ENCODE measurements around the gene FOXD1.

Gene FOXD1

DNA sequence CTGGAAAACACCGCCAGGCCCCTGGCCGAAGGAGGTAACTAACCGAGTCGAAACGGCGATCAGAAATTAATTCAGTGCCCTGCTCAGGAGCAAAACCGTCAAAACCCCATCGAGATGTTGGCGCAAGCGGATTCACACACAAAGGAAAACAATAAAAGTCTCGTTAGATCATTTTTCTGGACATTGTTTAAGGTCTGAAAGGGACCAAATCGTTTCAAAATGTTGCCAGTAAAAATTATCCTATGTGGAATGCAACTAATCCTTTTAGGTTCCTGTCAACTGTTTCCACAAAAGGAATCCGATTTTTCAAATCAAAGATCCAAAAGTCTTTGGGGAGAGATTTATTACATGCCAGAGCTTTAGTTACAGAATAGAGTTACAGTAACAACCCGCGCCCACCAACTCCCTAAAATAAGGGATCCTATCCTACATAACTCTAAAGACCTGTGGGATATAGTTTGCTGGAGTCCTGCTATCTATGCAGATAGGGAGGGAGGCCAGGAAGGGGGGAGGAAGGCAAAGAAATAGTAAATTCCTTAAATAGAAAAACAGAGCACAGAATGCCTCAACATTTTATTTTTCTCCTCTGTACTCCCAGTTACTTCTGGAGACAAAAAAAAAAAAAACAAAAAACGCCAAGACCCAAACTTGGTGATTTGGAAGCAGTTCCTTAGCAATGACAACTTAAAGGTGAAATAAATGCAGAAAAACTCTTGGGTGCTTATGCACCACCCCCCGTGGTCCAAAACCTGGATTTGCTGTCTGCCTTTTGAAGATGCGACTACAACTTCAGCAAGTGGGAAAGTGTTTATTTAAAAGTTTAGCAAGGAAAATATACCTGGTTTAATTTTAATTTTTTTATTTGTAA, 10.6 kb downstream of the FOXD1 start:
- Histone ChIP-seq H3K27me3 (ENCODE audit: control insufficient read depth, low read length) (peaks cover 31% of the 10 kb centered on the region), H3K27ac (ENCODE audit: low read depth, low read length) (no peak overlapping the region), H3K36me3 (ENCODE audit: control insufficient read depth, low read length) (no peaks in the 10 kb centered on the region), H3K4me1 (ENCODE audit: control insufficient read depth, low read length) (no peaks in the 10 kb centered on the region), H3F3A (ENCODE audit: control insufficient read depth, insufficient read depth) (no peaks in the 10 kb centered on the region), H4K20me1 (ENCODE audit: control insufficient read depth, insufficient read depth, low read depth, low read length) (no peaks in the 10 kb centered on the region), H3K79me2 (ENCODE audit: control insufficient read depth, low read length) (no peaks in the 10 kb centered on the region), H3K9me2 (replicated peaks; ENCODE audit: control insufficient read depth, low read length) (no peaks in the 10 kb centered on the region), H3K4me3 (ENCODE audit: low read length) (no peak overlapping the region), H3K9me3 (ENCODE audit: control insufficient read depth, insufficient read depth, low read length) (no peaks in the 10 kb centered on the region), H3K4me2 (ENCODE audit: low read length) (no peak overlapping the region)
- TF ChIP-seq, protein P1, sequence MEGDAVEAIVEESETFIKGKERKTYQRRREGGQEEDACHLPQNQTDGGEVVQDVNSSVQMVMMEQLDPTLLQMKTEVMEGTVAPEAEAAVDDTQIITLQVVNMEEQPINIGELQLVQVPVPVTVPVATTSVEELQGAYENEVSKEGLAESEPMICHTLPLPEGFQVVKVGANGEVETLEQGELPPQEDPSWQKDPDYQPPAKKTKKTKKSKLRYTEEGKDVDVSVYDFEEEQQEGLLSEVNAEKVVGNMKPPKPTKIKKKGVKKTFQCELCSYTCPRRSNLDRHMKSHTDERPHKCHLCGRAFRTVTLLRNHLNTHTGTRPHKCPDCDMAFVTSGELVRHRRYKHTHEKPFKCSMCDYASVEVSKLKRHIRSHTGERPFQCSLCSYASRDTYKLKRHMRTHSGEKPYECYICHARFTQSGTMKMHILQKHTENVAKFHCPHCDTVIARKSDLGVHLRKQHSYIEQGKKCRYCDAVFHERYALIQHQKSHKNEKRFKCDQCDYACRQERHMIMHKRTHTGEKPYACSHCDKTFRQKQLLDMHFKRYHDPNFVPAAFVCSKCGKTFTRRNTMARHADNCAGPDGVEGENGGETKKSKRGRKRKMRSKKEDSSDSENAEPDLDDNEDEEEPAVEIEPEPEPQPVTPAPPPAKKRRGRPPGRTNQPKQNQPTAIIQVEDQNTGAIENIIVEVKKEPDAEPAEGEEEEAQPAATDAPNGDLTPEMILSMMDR (IDR thresholded peaks at IDR 0.05; ENCODE audit: low read depth, low read length, poor library complexity, severe bottlenecking): no peak
- no peak for TF ChIP-seq EZH2phosphoT487 (IDR thresholded peaks at IDR 0.05; ENCODE audit: borderline replicate concordance, low read length)

DNA sequence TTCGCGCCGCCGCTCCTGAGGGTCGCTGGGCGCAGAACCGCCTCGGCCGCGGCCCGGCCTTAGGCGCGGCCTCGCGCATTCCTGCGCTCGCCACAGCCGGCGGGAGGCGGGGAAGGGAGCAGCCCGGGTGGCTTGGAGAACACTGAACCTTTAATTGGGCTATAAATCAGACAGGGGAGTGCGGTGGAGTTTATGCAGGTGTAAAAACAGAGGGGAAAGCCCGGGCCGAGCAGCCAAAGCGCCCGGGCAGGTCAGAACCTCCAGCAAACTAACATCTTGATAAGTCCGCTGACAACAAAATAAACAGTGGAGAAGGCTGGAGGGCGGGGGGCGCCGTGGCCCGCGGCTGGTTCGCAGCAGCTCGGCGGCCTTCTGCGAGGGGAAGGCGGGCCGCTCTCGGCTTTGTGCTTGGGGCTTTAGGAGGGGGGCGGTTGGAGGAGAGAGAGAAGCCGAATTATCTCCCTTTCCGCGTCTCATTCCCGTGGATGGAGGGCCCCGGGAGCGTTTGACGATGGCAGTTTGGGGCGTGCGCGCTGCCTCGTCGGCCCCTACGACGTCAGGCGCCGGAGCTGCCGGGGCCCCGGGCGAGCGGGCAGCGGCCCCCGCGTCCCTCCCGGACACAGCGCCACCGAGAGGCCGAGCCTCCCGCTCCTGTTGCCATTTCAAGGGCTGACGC, 11.3 kb downstream of the FOXD1 start:
- TF ChIP-seq, protein P1 (IDR thresholded peaks at IDR 0.05; ENCODE audit: low read depth, low read length, poor library complexity, severe bottlenecking): no peak
- no peak for TF ChIP-seq EZH2phosphoT487 (IDR thresholded peaks at IDR 0.05; ENCODE audit: borderline replicate concordance, low read length)
- Histone ChIP-seq H3K9me2 (replicated peaks; ENCODE audit: control insufficient read depth, low read length) (no peaks in the 10 kb centered on the region), H3K9me3 (ENCODE audit: control insufficient read depth, insufficient read depth, low read length) (no peaks in the 10 kb centered on the region), H4K20me1 (ENCODE audit: control insufficient read depth, insufficient read depth, low read depth, low read length) (no peaks in the 10 kb centered on the region), H3K36me3 (ENCODE audit: control insufficient read depth, low read length) (no peaks in the 10 kb centered on the region), H3F3A (ENCODE audit: control insufficient read depth, insufficient read depth) (no peaks in the 10 kb centered on the region), H3K4me2 (ENCODE audit: low read length) (no peak overlapping the region), H3K79me2 (ENCODE audit: control insufficient read depth, low read length) (no peaks in the 10 kb centered on the region), H3K4me3 (ENCODE audit: low read length) (no peak overlapping the region), H3K27ac (ENCODE audit: low read depth, low read length) (no peak overlapping the region), H3K27me3 (ENCODE audit: control insufficient read depth, low read length) (peaks cover 26% of the 10 kb centered on the region), H3K4me1 (ENCODE audit: control insufficient read depth, low read length) (no peaks in the 10 kb centered on the region)

DNA sequence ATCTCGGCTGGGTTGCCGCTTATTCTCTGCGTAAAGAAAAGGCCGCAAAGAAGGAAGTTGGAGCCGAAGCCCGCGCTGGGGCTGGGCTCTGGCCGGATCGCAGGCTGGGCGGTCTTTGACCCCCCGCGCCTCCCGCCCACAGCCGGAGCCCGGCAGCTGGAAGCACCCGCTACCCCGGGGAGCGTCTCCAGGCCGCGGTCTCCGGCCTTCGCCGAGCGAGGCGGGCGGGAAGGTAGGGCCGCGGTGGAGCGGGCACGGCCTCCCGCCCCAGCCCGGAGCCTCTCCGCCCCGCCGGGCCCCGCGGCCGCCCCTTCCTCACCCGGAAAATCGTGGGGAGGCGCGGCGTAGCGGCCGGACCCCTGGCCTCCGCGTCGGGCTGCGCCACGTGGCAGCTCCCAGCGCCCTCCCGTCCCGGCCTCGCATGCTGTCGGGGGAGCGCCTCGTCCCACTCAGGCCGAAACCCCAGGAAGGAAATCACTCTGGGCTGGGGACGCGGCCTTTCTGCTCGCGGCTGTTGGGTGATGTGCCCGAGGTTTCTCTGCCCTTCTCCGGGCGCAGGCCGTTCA, 12.0 kb downstream of the FOXD1 start:
- H3K9me2 ChIP-seq (replicated peaks; ENCODE audit: control insufficient read depth, low read length): no peaks in the 10 kb centered on the region
- no peak overlapping the region for H3K4me2 ChIP-seq (ENCODE audit: low read length)
- no peaks in the 10 kb centered on the region for H3K4me1 ChIP-seq (ENCODE audit: control insufficient read depth, low read length)
- no peaks in the 10 kb centered on the region for H3F3A ChIP-seq (ENCODE audit: control insufficient read depth, insufficient read depth)
- no peaks in the 10 kb centered on the region for H3K79me2 ChIP-seq (ENCODE audit: control insufficient read depth, low read length)
- H3K27me3 ChIP-seq (ENCODE audit: control insufficient read depth, low read length): peaks cover 20% of the 10 kb centered on the region
- no peaks in the 10 kb centered on the region for H3K9me3 ChIP-seq (ENCODE audit: control insufficient read depth, insufficient read depth, low read length)
- no peak for TF ChIP-seq EZH2phosphoT487 (IDR thresholded peaks at IDR 0.05; ENCODE audit: borderline replicate concordance, low read length)
- H3K4me3 ChIP-seq (ENCODE audit: low read length): no peak overlapping the region
- no peaks in the 10 kb centered on the region for H3K36me3 ChIP-seq (ENCODE audit: control insufficient read depth, low read length)
- no peaks in the 10 kb centered on the region for H4K20me1 ChIP-seq (ENCODE audit: control insufficient read depth, insufficient read depth, low read depth, low read length)
- H3K27ac ChIP-seq (ENCODE audit: low read depth, low read length): no peak overlapping the region

Data from DOHH2 (cell line).